Ovary (tissue), 3 donors: ENCODE results near the gene RPRM.

Source experiments
- CTCF ChIP-seq, 3 donors: fragments of 450-650 bp in 2 of 3; fragments of 200-600 bp in 1 of 3; IDR thresholded peaks; one replicate each; pipeline versions ENCODE4 v1.5.1 to v1.8.0; 2016 to 2022; ENCODE audit warnings: antibody characterized with exemption in 3 of 3, mild to moderate bottlenecking in 1 of 3
- EP300 ChIP-seq: sonication (generic); formaldehyde crosslinking; IDR thresholded peaks from one replicate; pipeline ENCODE4 v1.6.1; 2017; ENCODE audit warnings: antibody characterized with exemption
- donor health status: DM: no; HTN: no; CAD: no.

DNA sequence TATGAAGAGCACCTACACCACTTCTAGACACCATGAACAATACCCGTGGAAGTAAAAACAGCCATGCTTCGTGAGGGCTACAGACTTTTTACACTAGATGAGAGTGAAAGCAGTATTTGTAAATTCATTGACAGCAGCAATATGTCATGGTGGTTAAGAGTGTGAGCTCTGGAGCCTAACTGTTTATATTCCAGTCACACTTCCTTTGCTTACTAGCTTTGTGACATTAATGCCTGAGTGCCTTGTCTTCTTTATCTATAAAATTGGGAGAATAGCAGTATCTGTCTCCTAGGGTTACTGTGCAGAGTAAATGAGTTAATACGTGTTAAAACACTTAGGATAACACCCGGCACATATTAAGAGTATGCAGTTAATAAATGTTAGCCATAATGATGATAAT, 33.8 kb upstream of the RPRM start:
- TF ChIP-seq CTCF (IDR thresholded peaks at IDR 0.05) (no peak), EP300 (no peak)
